Raji (cell line): ENCODE measurements around the gene ZMPSTE24.
A peak's percentile ranks its signal among the peaks of the same experiment; 100 is the strongest.

Experiments used
- POLR2A ChIP-seq: IDR thresholded peaks from 2 replicates; pipeline ENCODE4 v1.6.1; 2011; ENCODE audit warnings: low read depth, low read length, control low read depth; ENCODE audit not compliant: insufficient read depth

Gene ZMPSTE24

DNA sequence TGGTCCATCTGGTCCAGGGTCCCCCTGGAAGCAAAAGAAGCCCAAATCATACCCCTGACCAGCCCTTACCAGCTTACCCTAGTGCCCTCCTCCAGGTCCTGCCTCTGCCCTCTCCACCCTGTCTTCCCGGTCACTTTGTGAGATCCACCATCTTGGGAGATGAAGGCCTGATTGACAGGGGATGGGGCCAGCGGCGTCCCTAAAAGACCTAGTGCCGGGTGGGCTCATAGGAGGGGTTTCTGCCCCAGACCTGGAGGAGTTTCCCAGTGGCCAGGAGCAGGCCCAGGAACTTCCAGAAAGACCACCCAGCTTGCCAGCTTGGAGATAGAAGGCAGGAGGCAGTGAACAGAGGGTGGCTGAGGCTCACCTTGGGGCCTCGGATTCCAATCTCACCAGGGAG, 53.7 kb downstream of the ZMPSTE24 start:
- TF ChIP-seq POLR2A = no peak

GRCh38 chr1:40312238-40313205, 54.5 kb downstream of the ZMPSTE24 start:
- no peak for TF ChIP-seq POLR2A

DNA sequence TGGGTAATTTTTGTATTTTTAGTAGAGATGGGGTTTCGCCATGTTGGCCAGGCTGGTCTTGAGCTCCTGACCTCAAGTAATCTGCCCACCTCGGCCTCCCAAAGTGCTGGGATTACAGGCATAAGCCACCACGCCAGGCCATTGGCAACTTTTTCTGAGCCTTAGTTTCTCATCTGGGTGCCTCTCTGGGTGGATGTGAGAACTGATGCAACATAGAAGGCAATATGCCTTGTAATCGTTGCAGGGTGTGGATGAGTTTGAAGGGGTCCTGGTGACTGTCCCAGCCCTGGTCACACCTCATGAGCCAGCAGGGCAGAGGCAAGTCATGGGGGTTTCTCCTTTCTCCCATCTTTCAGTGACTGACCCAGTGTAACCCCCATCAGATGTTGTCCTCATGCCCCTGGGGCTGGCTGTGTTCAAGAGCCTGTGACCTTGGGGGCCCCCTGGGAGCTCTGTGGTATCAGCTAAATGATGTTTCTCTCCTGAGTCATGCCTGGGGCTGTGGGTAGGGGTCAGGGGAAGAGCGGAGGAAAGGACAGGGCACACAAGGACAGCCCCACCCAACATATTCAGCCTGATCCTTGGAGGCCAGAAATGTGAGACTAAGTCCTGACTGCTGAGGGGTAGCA, 55.4 kb downstream of the ZMPSTE24 start:
- no peak for TF ChIP-seq POLR2A

DNA sequence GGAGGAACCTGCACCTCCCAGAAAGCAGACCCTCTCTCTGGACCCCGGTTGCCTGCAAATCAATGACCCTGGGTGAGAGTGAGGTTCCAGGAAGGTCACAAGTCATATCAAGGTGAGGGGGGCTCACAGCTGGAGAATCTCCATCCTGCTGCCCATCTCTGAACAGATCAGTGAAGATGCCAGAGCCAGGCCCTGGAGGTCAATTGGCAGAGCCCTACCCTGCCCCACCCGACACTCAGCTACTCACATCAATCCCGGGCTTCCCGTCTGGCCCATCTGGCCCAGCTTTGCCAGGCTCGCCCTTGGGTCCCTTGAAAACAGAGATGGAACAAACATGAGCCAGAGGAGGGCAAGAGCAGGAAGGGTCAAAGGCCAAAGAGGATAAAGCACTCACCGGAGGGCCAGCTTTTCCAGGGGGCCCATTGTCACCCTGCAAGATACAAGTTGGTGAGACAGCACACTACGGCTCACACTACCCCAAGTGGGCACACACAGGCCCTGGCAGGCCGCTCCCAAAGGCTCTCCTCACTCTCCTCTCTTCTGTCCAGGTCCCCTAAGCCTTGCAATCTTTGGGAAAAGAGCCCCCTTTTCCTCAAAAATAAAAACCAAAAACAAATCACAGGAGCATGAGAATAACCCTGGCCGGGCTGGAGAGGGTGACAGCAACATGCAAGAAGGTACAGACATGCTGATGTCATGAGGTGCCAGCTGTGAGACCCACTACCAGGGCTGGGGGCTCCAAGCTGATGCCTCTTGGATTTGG, 56.1 kb downstream of the ZMPSTE24 start:
- TF ChIP-seq POLR2A = no peak

GRCh38 chr1:40314721-40315238, 56.7 kb downstream of the ZMPSTE24 start:
- no peak for TF ChIP-seq POLR2A

GRCh38 chr1:40315239-40315794, 57.3 kb downstream of the ZMPSTE24 start:
- peak; percentile 75 for TF ChIP-seq POLR2A

DNA sequence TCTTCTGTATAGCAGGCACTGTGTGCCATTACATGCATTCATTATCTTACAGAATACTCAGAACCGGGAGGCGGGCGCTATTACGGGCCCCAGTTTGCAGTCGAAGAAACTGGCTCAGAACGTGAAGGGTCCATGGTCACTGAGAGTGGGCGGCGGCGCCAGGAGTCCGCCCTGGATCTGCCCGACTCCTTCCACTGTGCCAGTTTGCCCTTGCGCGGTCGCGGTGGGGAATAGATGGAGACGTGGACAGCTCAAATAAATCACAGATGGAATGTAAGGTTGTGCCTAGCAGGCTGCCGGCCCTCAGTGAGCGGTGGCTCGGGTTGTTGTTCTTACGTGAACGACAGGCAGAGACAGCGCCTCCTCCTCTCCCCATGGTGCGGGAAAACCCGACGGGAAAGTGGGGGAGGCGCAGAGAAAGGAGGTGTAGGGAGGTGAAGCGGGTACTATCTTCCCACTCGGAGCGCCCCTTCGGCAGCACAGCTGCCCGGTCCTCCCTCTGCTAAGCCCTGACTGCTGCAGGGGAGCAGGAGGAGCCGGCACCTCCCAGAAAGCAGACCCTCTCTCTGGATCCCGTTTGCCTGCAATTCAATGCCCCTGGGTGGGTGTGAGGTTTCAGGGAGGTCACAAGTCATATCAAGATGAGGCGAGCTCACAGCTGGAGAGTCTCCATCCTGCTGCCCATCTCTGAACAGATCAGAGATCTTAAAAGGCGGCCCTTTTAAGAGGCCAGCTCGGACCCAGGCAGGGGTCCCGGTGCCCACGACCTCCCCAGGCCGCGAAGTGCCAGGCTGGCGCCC, 58.0 kb downstream of the ZMPSTE24 start:
- no peak for TF ChIP-seq POLR2A

- peak; percentile 34; the same call in 1 of the 2 replicates for TF ChIP-seq POLR2A
These were observed 58.8 kb downstream of the ZMPSTE24 start, which contains the start of gene COL9A2 for GRCh38 chr1:40316595-40317393. TSS of gene COL9A2 (minus strand) at chr1:40317286. CDS start at chr1:40317197, 89 bp downstream.

- no peak for TF ChIP-seq POLR2A
These were observed 59.5 kb downstream of the ZMPSTE24 start for GRCh38 chr1:40317394-40318074.

DNA sequence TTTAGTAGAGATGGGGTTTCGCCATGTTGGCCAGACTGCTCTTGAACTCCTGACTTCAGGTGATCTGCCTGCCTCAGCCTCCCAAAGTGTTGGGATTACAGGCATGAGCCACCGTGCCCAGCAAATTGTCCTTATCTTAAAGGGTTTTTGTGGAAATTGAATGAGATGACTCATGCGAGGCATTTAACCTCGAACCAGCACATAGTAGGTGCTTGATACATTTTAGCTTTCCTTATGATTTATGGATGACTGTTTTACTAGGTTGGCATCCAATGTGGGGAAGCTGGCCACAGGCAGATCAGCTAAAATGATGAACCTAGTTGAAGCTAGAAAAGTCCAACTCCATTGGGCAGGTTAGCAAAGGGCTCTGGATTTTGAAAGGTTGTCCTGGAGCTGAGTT, 60.4 kb downstream of the ZMPSTE24 start:
- TF ChIP-seq POLR2A = no peak

GRCh38 chr1:40318970-40319621, 61.1 kb downstream of the ZMPSTE24 start:
- no peak for TF ChIP-seq POLR2A

DNA sequence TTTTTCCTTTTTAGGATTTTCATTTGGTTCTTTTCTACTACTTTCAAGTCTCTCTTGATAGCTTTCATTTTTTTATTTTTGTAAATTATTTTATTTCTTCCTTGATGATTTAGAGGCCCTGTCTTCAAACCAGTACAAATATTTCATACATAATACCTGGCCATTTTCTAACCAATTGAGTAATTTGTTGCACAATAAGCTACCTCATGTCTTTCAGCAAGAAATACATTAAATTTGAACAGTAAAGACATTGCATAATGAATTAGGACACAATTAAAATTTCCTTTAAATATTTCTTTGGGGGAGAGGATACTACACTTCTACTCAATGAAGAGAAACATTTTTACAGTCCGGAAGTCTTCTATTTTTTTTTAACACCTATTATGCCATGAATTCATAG, 74.7 kb downstream of the ZMPSTE24 start:
- no peak for TF ChIP-seq POLR2A
